ENCODE data around the gene FBXO28.
A peak's percentile ranks its signal among the peaks of the same experiment; 100 is the strongest.
"Not testable (repeated sequence)": the region's sequence is repeated elsewhere in the genome, so short reads cannot be mapped to it uniquely, and the experiment has no call there.

The FBXO28 gene

GRCh38 chr1:224113918-224114786, at the start of gene FBXO28:
Gene FBXO28, plus strand, starts transcription at chr1:224114111. Its CDS starts 19 bp downstream, at chr1:224114130.
- DNase-seq: peak; percentile 92

GRCh38 chr1:224064150-224064549, 49.8 kb upstream of the FBXO28 start:
- DNase-seq: no peak

DNA sequence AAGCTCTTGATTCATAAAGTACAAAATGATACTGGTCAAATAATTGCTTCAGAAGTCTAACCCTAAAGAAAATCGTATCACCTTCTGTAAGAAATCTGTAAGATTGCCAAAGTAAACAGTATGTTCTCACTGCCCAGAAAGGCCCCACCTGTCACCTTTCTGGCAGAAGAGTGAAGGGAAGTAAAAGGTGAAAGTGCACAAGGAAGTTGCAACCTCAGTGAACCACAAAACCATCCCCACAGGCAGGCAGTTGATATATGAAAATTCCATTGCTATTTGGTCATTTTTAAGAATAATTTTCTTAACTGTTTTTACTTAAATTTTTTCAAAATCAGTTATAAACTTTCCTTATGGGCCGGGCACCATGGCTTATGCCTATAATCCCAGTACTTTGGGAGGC, 48.5 kb upstream of the FBXO28 start:
- no peak for DNase-seq

- no peak for DNase-seq
Observed at GRCh38 chr1:224067207-224067606, 46.7 kb upstream of the FBXO28 start.

DNA sequence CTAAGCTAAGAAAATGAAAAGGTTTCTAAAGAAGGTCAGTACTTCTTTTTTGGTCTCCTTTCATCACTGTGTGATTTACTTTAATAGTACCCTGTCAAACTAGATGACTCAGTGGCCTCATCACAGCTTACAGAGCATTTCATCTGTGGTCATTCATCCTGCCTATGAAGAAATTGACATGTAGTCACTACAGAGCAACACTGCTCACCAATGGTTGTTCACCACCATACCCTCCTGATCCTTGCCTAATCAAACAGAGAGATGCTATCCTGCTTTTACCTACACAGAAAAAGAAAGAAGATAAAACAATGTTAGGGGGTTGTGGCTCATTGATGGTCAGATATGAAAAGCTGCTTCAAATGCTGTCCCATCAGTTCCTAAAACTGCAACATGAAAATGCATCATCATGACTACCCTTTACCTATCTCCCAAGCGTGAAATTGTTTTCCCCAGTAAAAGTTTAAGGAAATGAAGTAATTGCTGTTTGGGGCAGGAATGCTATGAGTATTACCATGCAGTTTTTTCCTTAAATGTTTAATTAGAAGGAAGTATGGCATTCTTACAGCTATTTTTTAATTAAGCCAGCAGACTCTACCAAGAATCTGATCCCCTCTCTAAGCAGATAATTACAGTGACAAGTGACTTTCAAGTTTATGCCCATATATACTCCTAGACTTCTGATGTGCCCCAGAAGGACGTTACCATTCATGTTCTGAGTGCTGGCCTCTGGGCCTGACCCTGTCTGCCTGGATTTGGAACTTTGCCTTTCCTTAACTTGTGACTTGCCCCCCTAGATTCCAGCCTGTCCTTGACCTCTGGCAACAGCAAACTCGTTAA, 46.1 kb upstream of the FBXO28 start:
- DNase-seq: no peak

- no peak for DNase-seq
Observed at GRCh38 chr1:224068458-224069072, 45.3 kb upstream of the FBXO28 start.

- no peak for DNase-seq
Observed at GRCh38 chr1:224069138-224069537, 44.8 kb upstream of the FBXO28 start.

GRCh38 chr1:224070521-224070920, 43.4 kb upstream of the FBXO28 start:
- DNase-seq: no peak

DNA sequence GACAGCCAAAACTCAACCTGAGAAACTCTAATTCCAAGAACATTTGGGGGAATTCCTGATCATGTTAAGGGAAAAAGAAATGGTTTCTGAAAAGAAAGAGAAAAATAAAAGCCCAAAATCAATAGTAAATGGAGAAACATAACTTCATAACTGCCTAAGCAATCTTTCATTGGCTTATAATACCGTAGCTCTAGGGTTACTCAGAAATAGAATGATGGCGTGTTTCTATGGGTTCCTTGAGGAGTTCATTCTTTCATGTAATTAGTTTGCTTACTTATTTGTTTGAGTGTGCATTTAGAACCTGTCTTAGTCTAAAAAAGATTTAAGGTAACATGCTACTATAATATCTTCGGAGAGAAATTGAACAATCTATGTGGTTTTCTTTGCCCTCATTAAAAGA, 37.5 kb upstream of the FBXO28 start:
- no peak for DNase-seq

- not testable (repeated sequence) for DNase-seq
Observed at GRCh38 chr1:224079644-224080043, 34.3 kb upstream of the FBXO28 start.

DNA sequence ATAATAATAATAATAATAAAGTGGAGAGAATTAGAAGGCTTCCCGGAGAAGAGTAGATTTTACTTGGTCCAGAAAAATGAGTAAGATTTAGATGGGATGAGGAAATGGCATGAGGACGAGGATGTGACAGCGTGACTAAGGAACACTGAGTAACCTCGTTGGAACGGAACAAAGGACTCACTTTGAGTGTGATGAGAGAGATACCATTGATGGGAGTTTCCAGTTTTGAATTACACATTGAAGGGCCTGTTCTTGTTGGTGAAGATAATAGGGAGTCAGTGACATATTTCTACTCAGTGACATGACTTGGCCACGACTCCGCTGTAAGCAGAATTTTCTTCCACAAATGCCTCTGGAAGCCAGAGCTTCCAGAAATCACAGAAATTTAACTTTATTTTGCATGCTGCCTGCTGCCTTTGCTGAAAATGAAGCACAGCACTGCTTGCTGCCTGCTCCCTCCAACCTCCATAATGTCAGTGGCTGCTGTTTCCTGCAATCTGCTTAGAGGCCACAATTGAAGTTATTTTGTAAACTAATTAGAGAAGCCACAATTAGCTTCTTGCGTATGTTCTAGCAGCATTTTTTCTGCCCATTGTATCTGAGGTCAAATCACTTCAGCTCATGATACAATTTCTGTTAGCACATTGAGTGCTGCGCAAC, 33.7 kb upstream of the FBXO28 start:
- DNase-seq: peak; percentile 6

DNA sequence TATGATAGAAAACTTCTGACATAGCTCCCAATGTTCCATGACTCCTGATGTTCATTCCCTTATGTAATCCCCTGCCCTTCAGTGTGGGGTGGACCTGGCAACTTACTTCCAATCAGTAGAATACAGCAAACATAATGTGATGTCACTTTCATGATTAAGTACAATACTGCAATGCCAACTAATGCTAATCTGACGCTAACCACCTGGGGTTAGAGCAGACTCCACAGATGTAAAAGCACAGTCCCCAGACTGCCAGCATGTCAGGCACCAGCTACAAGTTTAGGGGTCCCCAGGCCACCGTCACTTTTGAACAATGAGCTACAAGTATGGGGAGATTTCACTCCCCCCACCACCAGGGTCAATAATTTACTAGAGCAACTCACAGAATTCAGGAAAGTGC, 32.3 kb upstream of the FBXO28 start:
- DNase-seq: no peak

GRCh38 chr1:224082146-224082545, 31.8 kb upstream of the FBXO28 start:
- no peak for DNase-seq

DNA sequence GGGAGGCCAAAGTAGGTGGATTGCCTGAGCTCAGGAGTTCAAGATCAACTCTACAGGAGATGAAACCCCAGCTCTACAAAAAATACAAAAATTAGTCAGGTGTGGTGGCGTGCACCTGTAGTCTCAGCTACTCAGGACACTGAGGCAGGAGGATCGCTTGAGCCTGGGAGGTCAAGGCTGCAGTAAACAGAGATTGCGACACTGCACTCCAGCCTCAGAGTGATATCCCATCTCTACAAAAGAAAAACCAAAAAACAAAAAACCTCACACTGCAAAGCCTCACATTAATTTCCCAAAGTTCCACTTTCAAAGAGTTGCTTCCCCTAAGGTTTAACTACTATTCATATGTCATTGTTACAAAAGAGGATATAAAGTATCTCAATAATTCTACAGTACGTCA, 29.0 kb upstream of the FBXO28 start:
- no peak for DNase-seq

- DNase-seq: no peak
Observed at GRCh38 chr1:224085421-224086108, 28.3 kb upstream of the FBXO28 start.

- DNase-seq: no peak
Observed at GRCh38 chr1:224087286-224087794, 26.6 kb upstream of the FBXO28 start.

DNA sequence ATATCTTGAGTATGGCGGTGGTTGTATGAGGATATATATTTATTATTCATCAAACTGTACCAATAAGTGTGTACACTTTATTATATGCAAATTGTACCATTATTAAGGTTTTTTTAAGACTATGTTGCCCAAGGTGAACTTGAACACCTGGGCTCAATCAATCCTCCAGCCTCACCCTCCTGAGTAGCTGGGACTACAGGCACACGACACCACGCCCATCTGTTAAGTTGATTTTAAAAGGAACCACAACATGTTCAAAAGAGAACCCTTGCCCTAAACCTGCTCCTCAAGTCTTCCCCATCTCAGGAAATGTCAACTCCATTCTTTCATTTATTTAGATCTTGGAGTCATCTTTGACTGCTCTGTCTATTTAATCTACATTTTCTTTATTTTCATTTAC, 24.3 kb upstream of the FBXO28 start:
- no peak for DNase-seq

DNA sequence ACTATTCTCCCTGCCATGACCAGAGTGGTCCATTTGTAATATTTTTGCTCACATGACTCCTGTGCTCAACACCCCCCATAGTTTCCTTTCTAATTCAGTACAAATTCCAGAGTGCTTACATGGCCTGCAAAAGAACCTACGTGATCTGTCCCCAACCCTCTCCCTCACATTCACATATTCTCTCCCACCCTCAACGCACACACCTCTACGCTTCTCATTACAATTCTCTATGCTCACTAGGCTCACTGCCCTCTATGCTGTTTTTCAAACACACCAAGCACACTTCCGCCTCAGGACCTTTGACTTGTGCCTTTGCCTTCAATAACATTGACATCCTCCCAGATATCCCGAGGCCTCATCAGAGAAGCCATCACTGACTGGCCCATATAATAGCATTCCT, 23.8 kb upstream of the FBXO28 start:
- no peak for DNase-seq

- DNase-seq: no peak
Observed at GRCh38 chr1:224092111-224092510, 21.8 kb upstream of the FBXO28 start.

- DNase-seq: no peak
Observed at GRCh38 chr1:224092601-224093000, 21.3 kb upstream of the FBXO28 start.

- DNase-seq: no peak
Observed at GRCh38 chr1:224095339-224095738, 18.6 kb upstream of the FBXO28 start.

GRCh38 chr1:224095867-224096266, 18.0 kb upstream of the FBXO28 start:
- DNase-seq: no peak

All from midbrain (tissue), 1 donor.